ENCODE data around the gene LARP1.

Gene LARP1

GRCh38 chr5:154837009-154837901, 82.1 kb downstream of the LARP1 start:
- no peak for TF ChIP-seq CTCF (IDR thresholded peaks at IDR 0.05; ENCODE audit: borderline replicate concordance, insufficient read depth, low read depth, low read length)
- no peak overlapping the region for H3K4me3 ChIP-seq (ENCODE audit: low read depth, low read length)

- no peak for TF ChIP-seq CTCF (IDR thresholded peaks at IDR 0.05; ENCODE audit: borderline replicate concordance, insufficient read depth, low read depth, low read length)
- no peak overlapping the region for H3K4me3 ChIP-seq (ENCODE audit: low read depth, low read length)
Measured at GRCh38 chr5:154840435-154841272, 85.5 kb downstream of the LARP1 start.

- TF ChIP-seq CTCF (IDR thresholded peaks at IDR 0.05; ENCODE audit: borderline replicate concordance, insufficient read depth, low read depth, low read length) = no peak
- H3K4me3 ChIP-seq (ENCODE audit: low read depth, low read length) = no peak overlapping the region
Measured at GRCh38 chr5:154841273-154841661, 86.1 kb downstream of the LARP1 start.

GRCh38 chr5:154842689-154843530, 87.7 kb downstream of the LARP1 start:
- TF ChIP-seq CTCF (IDR thresholded peaks at IDR 0.05; ENCODE audit: borderline replicate concordance, insufficient read depth, low read depth, low read length) = no peak
- no peak overlapping the region for H3K4me3 ChIP-seq (ENCODE audit: low read depth, low read length)

DNA sequence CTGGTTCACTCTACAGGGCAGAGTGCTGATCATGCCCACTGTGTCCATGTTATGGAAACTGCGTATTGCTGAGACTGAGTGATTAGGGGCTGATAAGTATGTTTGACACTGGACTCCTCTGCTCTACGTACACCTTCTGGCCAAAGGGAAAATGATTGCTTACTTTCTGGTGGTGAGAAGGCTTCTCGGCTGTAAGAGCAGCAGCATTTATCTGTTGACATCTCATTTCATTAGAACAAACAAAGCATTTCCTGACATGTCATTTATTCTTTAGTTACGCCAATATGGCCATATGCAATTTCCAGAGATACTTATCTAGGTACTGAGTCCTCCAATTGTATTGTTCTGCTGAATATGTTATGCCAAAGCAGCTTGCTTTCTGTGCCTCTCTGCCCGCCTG, 89.6 kb downstream of the LARP1 start:
- no peak overlapping the region for H3K4me3 ChIP-seq (ENCODE audit: low read depth, low read length)
- no peak for TF ChIP-seq CTCF (IDR thresholded peaks at IDR 0.05; ENCODE audit: borderline replicate concordance, insufficient read depth, low read depth, low read length)

DNA sequence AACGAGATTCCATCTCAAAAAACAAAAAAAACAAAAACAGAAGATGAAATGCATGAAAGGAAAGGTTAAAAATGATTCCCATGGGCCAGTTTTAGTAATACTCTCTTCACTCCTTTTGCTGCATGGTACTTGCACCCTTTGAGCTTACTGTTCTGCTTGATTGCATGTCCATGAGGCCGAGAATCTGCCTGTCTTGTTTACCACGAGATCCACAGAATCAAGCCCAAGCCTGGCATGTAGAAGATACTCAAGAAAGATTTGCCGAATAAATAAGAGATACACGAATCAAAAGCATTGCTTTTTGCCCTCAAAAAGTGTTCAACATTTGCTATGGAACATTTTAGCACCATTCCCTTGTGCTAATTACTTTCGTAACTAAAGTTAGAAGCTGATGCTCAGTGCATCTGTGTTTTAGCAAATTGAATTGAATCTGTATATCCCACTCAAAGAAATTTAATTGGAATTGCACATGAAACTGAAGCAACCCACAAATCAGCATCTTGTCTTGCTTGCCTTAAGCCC, 94.1 kb downstream of the LARP1 start:
- no peak overlapping the region for H3K4me3 ChIP-seq (ENCODE audit: low read depth, low read length)
- TF ChIP-seq CTCF (IDR thresholded peaks at IDR 0.05; ENCODE audit: borderline replicate concordance, insufficient read depth, low read depth, low read length) = no peak

Data from GM12875 (cell line).